Spleen (tissue), 11 donors: ENCODE data around the gene TEX51. TPM values are rescaled to one million over a fixed set of nuclear protein-coding genes. Genes with fewer than 3 reads are reported as not detected.

Experiments used
- DNase-seq: peaks from one replicate; pipeline ENCODE4 v3.0.0-alpha.2; 2020
- H3K27ac ChIP-seq, 8 donors: fragments of 200-600 bp; sonication (generic) in 7 of 8; 1 replicate in 4 of 8; 2 replicates in 4 of 8; pipeline versions ENCODE4 v1.5.0 to v1.8.0; 2016 to 2021; ENCODE audit warnings: inconsistent platforms in 4 of 8, mild to moderate bottlenecking in 4 of 8, moderate library complexity in 1 of 8
- H3K27me3 ChIP-seq, 7 donors: fragments of 200-600 bp; sonication (generic) in 6 of 7; replicated peaks in 1 of 7; 1 replicate in 4 of 7; 2 replicates in 3 of 7; pipeline versions ENCODE4 v1.5.0 to v1.8.0; 2016 to 2021; ENCODE audit warnings: inconsistent platforms in 3 of 7, mild to moderate bottlenecking in 1 of 7
- H3K36me3 ChIP-seq, 6 donors: fragments of 200-600 bp; sonication (generic) in 5 of 6; 1 replicate in 4 of 6; 2 replicates in 2 of 6; pipeline versions ENCODE4 v1.5.0 to v1.8.0; 2016 to 2021; ENCODE audit warnings: inconsistent platforms in 2 of 6
- H3K4me1 ChIP-seq, 6 donors: fragments of 200-600 bp; sonication (generic) in 5 of 6; 1 replicate in 3 of 6; 2 replicates in 3 of 6; pipeline versions ENCODE4 v1.5.0 to v1.8.0; 2016 to 2021; ENCODE audit warnings: inconsistent platforms in 3 of 6
- H3K4me3 ChIP-seq, 8 donors: fragments of 200-600 bp; sonication (generic) in 7 of 8; 1 replicate in 4 of 8; 2 replicates in 4 of 8; pipeline versions ENCODE4 v1.5.0 to v1.8.0; 2016 to 2021; ENCODE audit warnings: inconsistent platforms in 4 of 8, mild to moderate bottlenecking in 4 of 8, moderate library complexity in 2 of 8
- H3K9me3 ChIP-seq, 8 donors: fragments of 200-600 bp; sonication (generic) in 7 of 8; 1 replicate in 4 of 8; 2 replicates in 4 of 8; pipeline versions ENCODE4 v1.5.0 to v1.8.0; 2016 to 2021; ENCODE audit warnings: inconsistent platforms in 4 of 8
- CTCF ChIP-seq, 11 experiments: fragments of 200-600 bp in 7 of 11; fragments of 450-650 bp in 4 of 11; sonication (generic) in 4 of 11; IDR thresholded peaks in 8 of 11; conservative IDR thresholded peaks in 3 of 11; 1 replicate in 7 of 11; 2 replicates in 4 of 11; pipeline versions ENCODE4 v1.4.0 to v1.8.0; 2016 to 2021; ENCODE audit warnings: antibody characterized with exemption in 11 of 11, inconsistent platforms in 4 of 11, mild to moderate bottlenecking in 1 of 11
- POLR2A ChIP-seq, 3 donors: fragments of 450-650 bp; IDR thresholded peaks; one replicate each; pipeline ENCODE4 v1.5.1; 2017; ENCODE audit warnings: antibody characterized with exemption in 3 of 3, mild to moderate bottlenecking in 1 of 3
- POLR2AphosphoS5 ChIP-seq, 3 donors: sonication (generic); formaldehyde crosslinking; IDR thresholded peaks; one replicate each; pipeline ENCODE4 v1.5.1; 2017; ENCODE audit warnings: antibody characterized with exemption in 3 of 3
- WGBS, 5 donors: extraction: QIAGEN DNeasy Blood & Tissue Kit in 3 of 5; methylation state at CpG; one replicate each; pipeline versions ENCODE4 v1.1.5 to v1.1.7; 2013 to 2018; 5-methylcytosine and 5-hydroxymethylcytosine counted together
- intact Hi-C: fragments of 100-400 bp; cut with DNase I; formaldehyde crosslinking; loops from one replicate; pipeline ENCODE4 v1.15.0; 2023; ENCODE audit warnings: low total_unique reads
- polyA plus RNA-seq, 3 donors: library from polyadenylated mRNA; stranded (reverse); fragments of 200-250 nt; gene quantifications; one replicate each; pipeline ENCODE4 v1.2.1, GENCODE V29; 2013
- total RNA-seq, 7 donors: library from RNA; depleted of rRNA in 3 of 7; stranded (reverse); fragments of >200 nt in 3 of 7; fragmentation: NEBNext Ultra II Directional in 4 of 7; extraction: Animal tissue kit (Norgen Biotek cat#: 25700) in 4 of 7; gene quantifications; one replicate each; pipeline versions ENCODE4 v1.1.0 to v1.2.1, GENCODE V29; 2016 to 2021
- donor health status: healthy with polysubstance abuse.
- donor health status: DM: no; HTN: no; CAD: no; lungs with moderate emphysema.
- donor health status: DM: no; HTN: no; CAD: no.
- donor health status: Bipolar disorder and iron deficiency.
- donor health status: healthy.
- donor health status: DM: no; HTN: no; CAD: no.
- donor health status: DM: yes; HTN: yes; CAD: no.

Gene TEX51
- total and polyA plus RNA-seq, 10 donors, result not detected

GRCh38 chr2:126932529-126932928 is 33.8 kb downstream of the TEX51 start:
- H3K27me3 ChIP-seq, result peaks cover 0 to 43% (median 7%) of the 10 kb centered on the region in 7 donors
- TF ChIP-seq POLR2A (IDR thresholded peaks at IDR 0.05), result no peak
- no peak for TF ChIP-seq CTCF (IDR thresholded peaks at IDR 0.05 in 8 of 11, conservative IDR thresholded peaks at IDR 0.05 in 3 of 11)
- no peak for TF ChIP-seq POLR2AphosphoS5 (IDR thresholded peaks at IDR 0.05)
- no peak overlapping the region for H3K27ac ChIP-seq
- WGBS, 5 donors, result 76 to 90% (median 87%) methylated on average over 4 of the region's 4 CpGs
- DNase-seq, result no peak
- H3K4me1 ChIP-seq, result no peaks in the 10 kb centered on the region
- intact Hi-C loops, result no loop called here
- peaks cover 0 to 18% (median 5%) of the 10 kb centered on the region in 8 donors for H3K9me3 ChIP-seq
- no peak overlapping the region for H3K4me3 ChIP-seq
- no peaks in the 10 kb centered on the region for H3K36me3 ChIP-seq

- Histone ChIP-seq H3K4me3 (no peak overlapping the region), H3K4me1 (no peaks in the 10 kb centered on the region), H3K27me3 (peaks cover 0 to 49% (median 7%) of the 10 kb centered on the region in 7 donors), H3K36me3 (no peaks in the 10 kb centered on the region), H3K9me3 (peaks cover 0 to 18% (median 5%) of the 10 kb centered on the region in 8 donors), H3K27ac (no peak overlapping the region)
- no peak for TF ChIP-seq CTCF (IDR thresholded peaks at IDR 0.05 in 8 of 11, conservative IDR thresholded peaks at IDR 0.05 in 3 of 11)
- TF ChIP-seq POLR2AphosphoS5 (IDR thresholded peaks at IDR 0.05), result no peak
- no peak for TF ChIP-seq POLR2A (IDR thresholded peaks at IDR 0.05)
- DNase-seq, result no peak
- 56 to 69% (median 66%) methylated on average over 14 of the region's 14 CpGs for WGBS, 5 donors
- intact Hi-C loops, result no loop called here
These were observed 34.4 kb downstream of the TEX51 start for GRCh38 chr2:126932966-126933710.

- Histone ChIP-seq H3K27ac (no peak overlapping the region), H3K4me3 (no peak overlapping the region), H3K4me1 (no peaks in the 10 kb centered on the region), H3K36me3 (no peaks in the 10 kb centered on the region), H3K9me3 (peaks cover 0 to 18% (median 5%) of the 10 kb centered on the region in 8 donors), H3K27me3 (peaks cover 0 to 52% (median 7%) of the 10 kb centered on the region in 7 donors)
- intact Hi-C loops, result no loop called here
- TF ChIP-seq CTCF (IDR thresholded peaks at IDR 0.05 in 8 of 11, conservative IDR thresholded peaks at IDR 0.05 in 3 of 11), result no peak
- TF ChIP-seq POLR2AphosphoS5 (IDR thresholded peaks at IDR 0.05), result no peak
- TF ChIP-seq POLR2A (IDR thresholded peaks at IDR 0.05), result no peak
- DNase-seq, result no peak
- 57 to 87% (median 68%) methylated on average over 3 to 4 of the region's 4 CpGs for WGBS, 5 donors
These were observed 35.0 kb downstream of the TEX51 start for GRCh38 chr2:126933711-126934091.

GRCh38 chr2:126934809-126935208 is 36.1 kb downstream of the TEX51 start:
- no peaks in the 10 kb centered on the region for H3K36me3 ChIP-seq
- H3K27ac ChIP-seq, result no peak overlapping the region
- no peak overlapping the region for H3K4me3 ChIP-seq
- intact Hi-C loops, result no loop called here
- WGBS, 5 donors, result 71 to 84% (median 80%) methylated on average over 6 of the region's 6 CpGs
- TF ChIP-seq POLR2AphosphoS5 (IDR thresholded peaks at IDR 0.05), result no peak
- no peak for TF ChIP-seq CTCF (IDR thresholded peaks at IDR 0.05 in 8 of 11, conservative IDR thresholded peaks at IDR 0.05 in 3 of 11)
- TF ChIP-seq POLR2A (IDR thresholded peaks at IDR 0.05), result no peak
- peaks cover 0 to 59% (median 7%) of the 10 kb centered on the region in 7 donors for H3K27me3 ChIP-seq
- no peaks in the 10 kb centered on the region for H3K4me1 ChIP-seq
- DNase-seq, result no peak
- peaks cover 0 to 13% (median 1%) of the 10 kb centered on the region in 8 donors for H3K9me3 ChIP-seq
